HG03439 (cell line): ENCODE results near the gene SLC17A1.
"Not testable (repeated sequence)": the region's sequence is repeated elsewhere in the genome, so short reads cannot be mapped to it uniquely, and the experiment has no call there.

Experiments
- ATAC-seq: cut with Tn5 transposase; IDR thresholded peaks from one replicate; pipeline ENCODE4 v1.9.1; 2021; ENCODE audit warnings: mild to moderate bottlenecking, moderate library complexity; ENCODE audit not compliant: unreplicated experiment

Gene SLC17A1

DNA sequence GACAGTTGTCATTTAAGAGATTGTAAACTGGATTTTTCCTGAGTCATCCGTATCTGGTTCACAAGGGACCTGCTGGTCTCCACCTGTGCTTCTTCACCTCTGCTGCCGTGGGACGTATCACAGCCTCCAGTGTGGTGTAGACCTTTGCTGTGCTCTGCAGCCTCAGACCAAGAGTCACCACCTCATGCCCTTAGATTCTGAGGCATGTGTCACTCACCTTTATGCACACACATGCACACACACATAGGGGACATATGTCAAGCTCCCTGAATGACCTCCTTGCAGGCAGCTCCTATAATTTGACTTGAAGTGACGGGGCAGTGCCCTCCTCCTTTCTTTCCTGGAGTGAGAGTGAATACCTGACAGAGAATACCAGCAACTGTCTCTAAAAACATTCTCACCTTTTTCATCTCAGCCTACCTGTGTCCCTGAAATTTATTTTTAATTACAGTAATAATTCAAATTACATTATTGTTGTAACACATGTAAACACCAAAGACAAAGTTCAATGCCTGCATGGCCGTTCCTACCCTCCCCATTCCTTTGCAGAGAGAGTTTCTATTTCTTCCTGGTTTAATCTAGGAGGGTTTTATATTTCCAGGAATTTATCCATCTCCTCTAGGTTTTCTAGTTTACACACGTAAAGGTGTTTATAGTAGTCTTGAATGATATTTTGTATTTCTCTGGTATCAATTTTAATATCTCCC lies 73.8 kb downstream of the SLC17A1 start:
- no peak for ATAC-seq

DNA sequence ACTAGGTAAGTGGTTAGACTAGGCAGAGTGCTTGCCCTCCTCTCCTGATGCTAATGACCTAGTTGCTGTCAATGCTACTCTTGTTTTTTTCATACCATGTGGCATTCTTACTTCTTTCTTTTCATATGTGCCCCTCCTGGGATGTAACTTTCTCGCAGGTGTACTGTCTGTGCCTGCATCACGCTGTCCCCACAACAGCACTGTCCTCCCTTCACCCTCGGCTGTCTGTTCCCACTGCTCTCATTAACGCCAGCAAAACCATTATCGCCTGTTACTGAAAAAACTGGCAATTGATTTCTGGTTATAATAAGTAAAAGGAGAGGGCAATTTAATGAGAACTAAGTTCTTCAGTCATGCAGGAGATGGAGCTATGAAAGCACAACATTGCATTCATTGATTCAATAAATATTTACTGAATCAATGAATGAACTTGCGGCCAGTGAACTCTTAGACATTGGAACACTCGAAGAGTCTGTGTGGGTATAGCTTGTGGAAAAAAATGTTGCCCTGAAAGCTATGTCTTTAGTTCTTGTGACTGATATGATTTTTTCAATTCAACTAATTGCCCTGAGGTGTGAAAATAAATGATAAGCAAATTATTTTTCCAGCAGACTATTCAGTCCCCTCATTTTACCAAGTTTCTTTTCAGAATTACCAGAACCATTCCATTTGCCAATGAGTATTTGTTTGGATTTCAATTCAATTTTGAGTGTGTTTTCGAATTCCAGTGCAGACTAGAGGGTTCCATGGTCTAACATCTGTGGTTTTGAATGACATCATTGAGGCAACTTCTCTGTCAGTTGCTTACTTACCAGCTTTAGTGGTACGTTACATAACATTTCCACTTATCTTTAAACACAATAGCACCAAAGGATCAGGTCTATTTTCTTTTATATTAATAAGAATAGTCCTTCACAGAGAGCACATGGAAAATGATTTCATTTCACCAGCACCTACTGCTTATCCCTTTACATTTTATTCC lies 75.2 kb downstream of the SLC17A1 start:
- no peak for ATAC-seq

DNA sequence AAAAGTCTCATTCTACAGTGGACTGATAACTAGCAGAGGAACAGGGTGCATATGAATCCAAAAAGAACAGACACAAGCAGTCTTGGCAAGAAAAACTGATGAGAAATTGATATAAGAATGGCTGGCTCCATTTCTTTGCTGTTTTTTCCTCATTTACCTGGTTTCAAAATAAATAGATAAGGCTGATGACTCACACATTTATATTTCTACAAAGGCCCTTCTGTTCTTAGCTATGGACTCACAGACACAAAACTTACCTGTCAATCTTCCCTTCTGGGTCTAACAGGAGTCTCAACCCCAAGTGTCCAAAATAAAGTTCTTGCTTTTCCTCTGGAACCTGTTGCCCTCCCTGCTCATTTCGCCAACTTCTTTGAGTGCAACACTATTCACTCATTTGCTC lies 76.4 kb downstream of the SLC17A1 start:
- ATAC-seq: no peak

DNA sequence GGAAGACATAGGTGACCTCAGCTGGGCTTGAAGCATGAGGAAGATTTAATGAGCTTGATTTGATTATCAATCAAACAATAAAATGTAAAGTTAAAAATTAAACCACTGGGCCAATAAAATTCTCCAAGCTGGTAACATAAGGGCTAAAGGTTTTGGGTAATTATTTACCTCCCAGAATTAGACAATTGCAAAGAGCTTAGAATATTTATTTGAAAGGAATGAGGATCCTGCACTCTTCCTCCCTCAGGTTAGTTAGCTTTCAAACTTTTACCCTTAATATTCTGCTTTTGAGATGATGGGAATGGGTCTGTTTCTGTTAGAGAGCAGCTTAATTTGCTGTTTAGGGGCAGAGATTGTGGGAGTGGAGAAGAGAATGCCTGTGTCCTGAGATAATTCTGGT lies 77.3 kb downstream of the SLC17A1 start, which contains the start of gene SLC17A4:
Gene SLC17A4, plus strand, starts transcription at position 208 of the 400 bp plus-strand sequence. CDS start 7,221 bp downstream, outside the sequence.
- ATAC-seq: no peak

DNA sequence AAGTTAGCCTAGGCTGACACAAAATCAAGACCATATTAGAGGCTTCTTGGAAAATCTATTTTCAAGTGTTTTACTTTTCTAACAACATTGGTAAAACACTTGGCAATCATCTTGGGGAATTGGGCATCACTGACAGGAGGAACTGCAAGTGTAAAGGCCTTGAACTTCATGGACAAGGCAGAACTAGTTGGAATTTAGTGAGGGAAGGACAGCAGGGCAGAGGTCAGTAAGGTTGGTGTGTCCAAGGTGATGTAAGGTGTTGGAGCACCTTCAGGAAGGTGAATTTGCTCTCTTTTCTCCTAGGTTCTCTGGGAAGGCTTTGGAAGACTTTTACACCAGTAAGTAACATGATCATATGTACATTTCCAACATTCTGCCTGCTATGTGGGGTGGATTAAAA lies 78.8 kb downstream of the SLC17A1 start:
- ATAC-seq: no peak

DNA sequence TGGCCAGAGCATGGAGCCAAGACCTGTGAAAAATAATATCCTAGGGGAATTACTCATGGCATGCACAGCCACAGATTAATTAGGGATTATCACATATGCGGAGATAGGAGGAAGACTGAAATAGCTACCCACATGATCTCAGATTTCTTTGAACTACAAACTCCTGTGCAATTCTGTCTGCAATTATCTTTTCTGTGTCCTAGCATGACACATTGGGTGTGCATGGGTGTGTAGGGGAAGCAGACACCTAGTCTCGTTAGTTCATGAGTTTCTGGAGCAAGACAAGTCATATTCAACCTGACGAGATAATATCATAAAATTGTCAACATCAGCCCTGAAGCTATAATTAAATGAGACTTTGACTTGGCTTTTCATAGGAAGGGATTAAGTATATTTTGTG lies 80.9 kb downstream of the SLC17A1 start:
- ATAC-seq: no peak

DNA sequence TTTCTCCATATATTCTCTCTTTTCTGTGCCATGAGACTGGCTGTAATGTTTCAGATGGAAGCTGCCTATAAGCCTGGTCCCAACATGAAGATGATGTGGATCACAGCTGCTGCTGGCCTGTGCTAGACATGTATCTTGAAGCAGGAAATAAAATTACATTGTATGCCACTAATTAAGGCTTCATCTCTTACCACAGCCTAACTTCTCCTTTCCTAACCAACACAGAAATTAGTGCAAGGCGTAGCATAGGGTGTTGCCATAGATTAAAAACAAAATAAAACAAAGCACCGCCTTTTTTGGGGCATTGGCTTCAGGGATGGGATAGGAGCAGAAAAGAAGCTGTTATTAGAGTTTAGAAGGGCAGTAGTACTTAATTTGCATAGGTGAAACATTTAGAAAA lies 82.0 kb downstream of the SLC17A1 start:
- no peak for ATAC-seq

DNA sequence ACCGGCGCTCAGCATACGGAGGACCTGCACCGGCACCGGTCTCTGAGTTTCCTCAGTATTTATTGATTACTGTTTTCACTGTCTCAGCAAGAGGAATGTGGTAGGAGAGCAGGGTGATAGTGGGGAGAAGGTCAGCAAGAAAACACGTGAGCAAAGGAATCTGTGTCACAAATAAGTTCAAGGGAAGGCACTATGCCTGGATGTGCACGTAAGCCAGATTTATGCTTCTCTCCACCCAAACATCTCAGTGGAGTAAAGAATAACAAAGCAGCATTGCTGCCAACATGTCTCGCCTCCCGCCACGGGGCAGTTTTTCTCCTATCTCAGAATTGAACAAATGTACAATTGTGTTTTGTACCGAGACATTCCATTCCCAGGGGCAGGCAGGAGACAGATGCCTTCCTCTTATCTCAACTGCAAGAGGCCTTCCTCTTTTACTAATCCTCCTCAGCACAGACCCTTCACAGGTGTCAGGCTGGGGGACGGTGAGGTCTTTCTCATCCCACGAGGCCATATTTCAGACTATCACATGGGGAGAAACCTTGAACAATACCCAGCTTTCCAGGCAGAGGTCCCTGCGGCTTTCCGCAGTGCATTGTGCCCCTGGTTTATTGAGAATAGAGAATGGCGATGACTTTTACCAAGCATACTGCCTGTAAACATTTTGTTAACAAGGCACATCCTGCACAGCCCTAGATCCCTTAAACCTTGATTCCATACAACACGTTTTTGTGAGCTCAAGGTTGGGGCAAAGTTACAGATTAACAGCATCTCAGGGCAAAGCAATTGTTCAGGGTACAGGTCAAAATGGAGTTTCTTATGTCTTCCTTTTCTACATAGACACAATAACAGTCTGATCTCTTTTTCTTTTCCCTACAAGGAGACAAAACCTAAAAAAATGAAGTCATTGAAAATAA lies 83.0 kb downstream of the SLC17A1 start:
- ATAC-seq: not testable (repeated sequence)

DNA sequence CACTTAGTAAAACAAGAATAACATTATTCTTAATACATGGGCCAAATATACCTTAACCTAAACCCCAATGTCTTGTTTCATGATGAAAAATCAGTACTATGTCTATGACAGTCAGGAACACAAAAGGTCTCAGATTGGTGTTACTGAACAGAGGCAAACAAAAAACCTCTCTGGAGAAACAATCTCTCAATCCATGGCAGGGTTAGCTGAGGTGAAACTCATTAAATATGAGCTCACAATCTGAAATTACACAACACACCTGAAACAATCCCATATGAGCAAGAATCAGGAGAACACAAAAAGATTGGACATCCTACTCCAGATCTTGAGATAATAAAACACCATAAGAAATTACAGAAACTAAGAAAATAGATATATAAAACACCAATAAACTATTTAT lies 83.8 kb downstream of the SLC17A1 start:
- no peak for ATAC-seq

DNA sequence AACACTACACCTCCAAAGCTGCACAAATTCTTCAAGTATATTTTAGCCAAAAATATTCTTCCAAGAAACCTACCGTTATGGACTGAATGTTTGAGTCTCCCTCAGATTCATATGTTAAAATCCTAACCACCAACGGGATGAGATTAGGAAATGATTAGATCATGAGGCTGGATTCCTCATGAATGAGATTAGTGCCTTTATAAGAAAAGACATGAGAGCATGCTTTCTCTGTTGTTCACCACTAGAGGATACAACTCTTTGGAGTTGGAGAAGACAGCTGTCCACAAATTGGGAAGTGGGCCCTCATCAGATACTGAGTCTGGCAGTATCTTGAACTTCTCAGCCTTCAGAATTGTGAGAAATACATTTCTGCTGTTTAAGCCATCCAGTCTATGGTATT lies 84.4 kb downstream of the SLC17A1 start:
- no peak for ATAC-seq

DNA sequence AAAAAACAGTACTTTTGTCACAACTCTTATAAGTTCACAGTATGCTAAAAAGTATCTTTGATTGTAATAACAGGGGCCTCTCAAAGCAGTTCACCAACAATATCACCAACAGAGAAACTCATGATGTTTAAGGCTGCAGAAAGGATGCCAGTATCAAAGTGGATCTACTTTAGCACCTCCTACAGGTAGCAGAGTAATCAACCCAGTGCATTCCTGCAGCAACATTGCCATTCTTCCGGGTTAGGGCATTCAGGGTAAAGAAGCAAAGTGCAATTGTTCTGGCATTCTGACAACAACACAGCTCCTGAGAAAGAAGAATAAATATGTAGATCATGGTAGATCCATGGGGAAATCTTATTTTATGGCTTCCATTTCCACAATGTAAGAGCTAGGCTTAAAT lies 84.9 kb downstream of the SLC17A1 start:
- ATAC-seq: no peak

DNA sequence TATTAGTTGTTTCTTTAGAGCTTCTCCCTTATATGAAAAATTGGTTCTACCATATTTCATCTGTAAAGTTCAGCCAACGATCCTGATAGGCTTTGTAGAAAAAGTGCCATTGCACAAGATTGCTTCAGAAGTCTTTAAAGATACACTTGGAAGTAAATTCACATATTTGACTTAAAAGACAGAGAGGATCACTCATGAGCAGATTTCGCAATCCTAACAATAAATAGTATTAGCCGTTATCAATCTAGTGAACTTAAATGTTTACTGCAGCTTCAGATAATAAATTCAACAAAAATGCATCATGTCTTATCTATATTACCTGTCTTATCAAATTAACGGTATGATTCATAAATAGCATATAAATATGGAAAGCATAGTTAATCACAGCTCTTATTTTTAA lies 86.0 kb downstream of the SLC17A1 start:
- ATAC-seq: no peak

DNA sequence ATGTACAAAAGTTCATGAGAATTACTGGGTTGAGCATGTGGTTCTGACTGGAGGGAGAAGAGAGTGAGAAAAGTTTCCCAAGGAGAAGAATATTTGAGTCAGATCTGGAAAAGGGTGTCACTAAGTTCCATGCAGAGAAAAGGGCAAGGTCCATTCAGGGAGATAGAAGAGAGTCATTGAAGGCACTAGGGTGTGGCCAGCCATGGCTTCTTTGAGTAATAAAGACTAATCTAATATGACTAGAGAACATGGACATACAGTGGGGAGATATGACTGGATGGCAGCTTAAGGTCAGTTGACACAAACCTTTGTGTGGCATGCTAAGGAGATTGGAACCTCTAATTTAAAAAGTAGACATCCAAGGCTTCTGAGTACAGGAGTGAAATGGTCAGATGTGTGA lies 88.0 kb downstream of the SLC17A1 start:
- ATAC-seq: no peak

DNA sequence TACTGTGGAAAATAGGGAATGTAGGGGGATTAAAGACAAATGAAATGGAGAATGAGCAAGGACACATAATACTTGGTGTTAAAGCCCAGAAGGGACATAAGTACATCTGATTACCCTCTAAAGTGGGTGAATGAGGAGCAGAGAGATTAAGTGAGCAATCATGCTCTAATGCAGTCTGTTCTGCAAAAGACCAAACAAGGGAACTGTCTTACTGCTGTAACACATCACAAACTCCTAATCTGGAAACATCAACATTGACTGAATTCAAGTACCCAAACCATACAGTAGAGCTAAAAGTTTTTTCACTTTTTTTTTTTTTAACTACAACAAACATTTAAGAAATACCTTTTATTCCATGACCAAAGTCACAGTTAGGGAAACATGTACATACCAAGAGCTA lies 96.6 kb downstream of the SLC17A1 start:
- ATAC-seq: no peak
